Stimulated activated naive CD8-positive, alpha-beta T cell treated with anti-CD3 and anti-CD28 coated beads, Interleukin-15, amount 100 ng/mL, for 72 hours (primary cell): ENCODE data around the gene DLGAP4.

Experiments
- ATAC-seq: fragments of 150-1000 bp; cut with Tn5 transposase; 2 replicates; pipeline ENCODE4 v1.10.0; 2021; ENCODE audit warnings: mild to moderate bottlenecking, moderate library complexity
- DNase-seq, 2 donors: peaks; one replicate each; pipeline ENCODE4 v3.0.0; 2021 to 2022
- H3K27ac Mint-ChIP-seq, 2 donors: one replicate each; pipeline ENCODE4 v1.8.0; 2022; ENCODE audit warnings: mild to moderate bottlenecking in 2 of 2, mixed read lengths in 2 of 2, moderate library complexity in 2 of 2
- H3K27me3 Mint-ChIP-seq: one replicate; pipeline ENCODE4 v1.8.0; 2022; ENCODE audit warnings: mixed read lengths
- H3K4me1 Mint-ChIP-seq: one replicate; pipeline ENCODE4 v1.8.0; 2022; ENCODE audit warnings: mild to moderate bottlenecking, mixed read lengths
- H3K4me3 Mint-ChIP-seq, 2 donors: one replicate each; pipeline ENCODE4 v1.8.0; 2022; ENCODE audit warnings: mild to moderate bottlenecking in 2 of 2, mixed read lengths in 2 of 2, moderate library complexity in 1 of 2
- H3K9me3 Mint-ChIP-seq, 2 donors: one replicate each; pipeline ENCODE4 v1.8.0; 2022; ENCODE audit warnings: mixed read lengths in 2 of 2

The DLGAP4 gene

GRCh38 chr20:36571564-36572504 is 265.7 kb downstream of the DLGAP4 start:
- Mint-ChIP-seq H3K27me3 (no peaks in the 10 kb centered on the region), H3K27ac (peak overlapping the region; percentile 99), H3K4me3 (peak overlapping the region; percentile 95), H3K9me3 (no peaks in the 10 kb centered on the region), H3K4me1 (peaks cover 38% of the 10 kb centered on the region)
- DNase-seq (no peak), ATAC-seq (no peak)

- H3K4me1 Mint-ChIP-seq = peaks cover 38% of the 10 kb centered on the region
- ATAC-seq (peak; percentile 86), DNase-seq (peak; percentile 70 to 84)
- no peaks in the 10 kb centered on the region for H3K9me3 Mint-ChIP-seq
- H3K27me3 Mint-ChIP-seq = no peaks in the 10 kb centered on the region
- H3K4me3 Mint-ChIP-seq = peak overlapping the region; percentile 95
- peak overlapping the region; percentile 99 for H3K27ac Mint-ChIP-seq
Observed at GRCh38 chr20:36572701-36573102, 266.6 kb downstream of the DLGAP4 start.

- H3K27ac Mint-ChIP-seq = peak within 1 kb of the TSS; percentile 99
- no peaks in the 10 kb centered on the region for H3K27me3 Mint-ChIP-seq
- H3K4me1 Mint-ChIP-seq = peaks cover 38% of the 10 kb centered on the region
- peak; percentile 85 for ATAC-seq
- H3K4me3 Mint-ChIP-seq = peak within 1 kb of the TSS; percentile 95 to 96
- peak; percentile 92 to 93 for DNase-seq
- no peaks in the 10 kb centered on the region for H3K9me3 Mint-ChIP-seq
Observed at GRCh38 chr20:36573103-36573797, 267.1 kb downstream of the DLGAP4 start, which contains the start of gene TGIF2. TGIF2 (plus strand) TSS chr20:36573597; CDS start chr20:36578775, 5,178 bp downstream.

GRCh38 chr20:36573798-36574365 is 267.7 kb downstream of the DLGAP4 start:
- Mint-ChIP-seq H3K4me3 (peak overlapping the region; percentile 94 to 96), H3K27ac (peak overlapping the region; percentile 91 to 92), H3K9me3 (no peaks in the 10 kb centered on the region), H3K4me1 (peaks cover 41% of the 10 kb centered on the region), H3K27me3 (no peaks in the 10 kb centered on the region)
- peak; percentile 5 for ATAC-seq
- peak; percentile 38 to 48 for DNase-seq

GRCh38 chr20:36574366-36575135 is 268.4 kb downstream of the DLGAP4 start:
- H3K4me1 Mint-ChIP-seq = peaks cover 47% of the 10 kb centered on the region
- peak; percentile 4 for ATAC-seq
- H3K27ac Mint-ChIP-seq = peak overlapping the region; percentile 96 to 97
- DNase-seq = peak; percentile 40 to 47
- H3K4me3 Mint-ChIP-seq = peak overlapping the region; percentile 94 to 96
- no peaks in the 10 kb centered on the region for H3K27me3 Mint-ChIP-seq
- no peaks in the 10 kb centered on the region for H3K9me3 Mint-ChIP-seq

GRCh38 chr20:36576081-36576445 is 269.9 kb downstream of the DLGAP4 start:
- H3K27ac Mint-ChIP-seq = peak overlapping the region in 1 of 2 donors; percentile 96
- DNase-seq = no peak
- peak overlapping the region; percentile 94 to 96 for H3K4me3 Mint-ChIP-seq
- H3K27me3 Mint-ChIP-seq = no peaks in the 10 kb centered on the region
- ATAC-seq = no peak
- H3K4me1 Mint-ChIP-seq = peaks cover 60% of the 10 kb centered on the region
- H3K9me3 Mint-ChIP-seq = no peaks in the 10 kb centered on the region
